ENCODE results near the gene LTBP3.

- TF ChIP-seq CTCF (IDR thresholded peaks at IDR 0.05) (peak in 2 of 5 experiments; percentile 49 to 61), POLR2AphosphoS5 (IDR thresholded peaks at IDR 0.05) (peak in 2 of 3 donors; percentile 40 to 83)
These were observed 18.3 kb downstream of the LTBP3 start for GRCh38 chr11:65539744-65540289.

Measured in transverse colon (tissue), 4 donors.